ENCODE results near the gene GTF2H1.

Gene GTF2H1
- total RNA-seq, result 25.0 to 48.2 (median 34.7) reads per million in 4 donors

DNA sequence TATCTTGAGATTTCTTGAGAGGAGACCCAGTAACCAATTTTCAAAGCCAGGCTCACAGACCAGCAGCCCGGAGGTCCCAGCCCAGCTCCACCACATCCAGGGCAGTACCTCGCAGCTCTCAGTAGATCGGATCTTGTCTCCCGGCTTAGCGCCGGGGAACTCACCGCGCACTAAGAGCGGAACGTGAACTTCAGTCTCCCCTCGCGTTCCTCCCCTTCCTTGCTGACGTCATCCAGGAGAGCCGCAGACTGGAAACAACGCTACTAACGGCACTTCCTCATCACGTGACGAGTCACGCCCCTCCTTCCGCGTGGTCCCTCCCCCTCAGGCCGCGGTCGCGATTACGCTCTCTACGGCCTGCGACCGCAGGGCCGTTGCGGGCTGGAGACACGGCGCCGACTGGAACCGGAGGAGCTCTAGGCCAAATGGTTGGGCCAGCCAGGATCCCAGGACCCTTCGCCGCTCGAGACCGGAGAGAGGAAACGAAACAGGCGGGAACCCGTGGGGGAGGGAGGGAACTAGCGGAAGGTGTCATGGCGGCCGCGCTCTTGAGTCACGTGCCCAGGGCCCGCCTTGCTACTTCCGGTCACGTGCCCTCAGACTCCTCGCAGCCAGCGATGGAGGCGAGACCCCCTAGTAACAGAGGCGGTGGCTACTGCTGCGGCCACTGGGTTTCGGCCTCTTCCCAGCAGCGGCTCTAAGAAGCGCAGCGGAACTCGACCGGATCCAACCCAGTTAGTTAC is at the start of gene GTF2H1, which contains the start of gene HPS5:
GTF2H1 (plus strand) TSS at position 599 of the 743 bp plus-strand sequence. CDS start 10,508 bp downstream, outside the sequence.
HPS5 (minus strand) TSS at position 172 of the 743 bp plus-strand sequence. CDS start 4,282 bp downstream, outside the sequence.
- peak; percentile 90 to 99 (median 95) for DNase-seq

DNA sequence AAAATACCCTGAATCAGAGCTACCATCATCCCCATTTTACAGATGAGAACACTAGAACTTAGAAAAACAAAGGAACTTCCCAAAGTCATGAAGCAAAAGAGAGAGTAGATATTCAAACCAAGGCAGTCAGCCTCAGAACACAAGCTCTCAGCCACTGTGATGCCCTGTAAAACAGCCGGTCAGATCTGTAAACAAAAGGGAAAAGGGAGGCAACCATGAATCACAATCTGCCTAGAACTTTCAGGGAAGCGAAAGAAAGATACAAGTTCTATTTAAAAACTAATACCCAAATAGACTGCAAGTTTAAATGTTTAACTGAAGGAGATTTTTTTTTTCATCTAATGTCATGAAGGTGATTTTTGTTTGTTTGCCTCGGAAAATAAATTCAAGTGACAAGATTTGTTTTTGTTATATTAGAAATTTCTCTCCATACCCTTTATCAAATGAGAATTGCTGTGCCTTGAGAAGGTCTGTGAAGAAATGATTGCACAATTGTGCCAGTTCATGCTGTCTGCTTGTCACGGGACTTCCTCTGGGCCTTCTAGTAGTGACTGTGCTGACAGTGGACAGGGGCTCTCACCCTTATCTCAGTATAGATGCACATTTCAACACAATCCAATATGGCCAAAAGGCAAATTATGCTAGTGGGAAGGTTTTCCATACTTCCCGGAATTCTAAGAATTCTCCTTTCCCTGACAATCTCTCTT is 44.6 kb upstream of the GTF2H1 start:
- no peak for DNase-seq

DNA sequence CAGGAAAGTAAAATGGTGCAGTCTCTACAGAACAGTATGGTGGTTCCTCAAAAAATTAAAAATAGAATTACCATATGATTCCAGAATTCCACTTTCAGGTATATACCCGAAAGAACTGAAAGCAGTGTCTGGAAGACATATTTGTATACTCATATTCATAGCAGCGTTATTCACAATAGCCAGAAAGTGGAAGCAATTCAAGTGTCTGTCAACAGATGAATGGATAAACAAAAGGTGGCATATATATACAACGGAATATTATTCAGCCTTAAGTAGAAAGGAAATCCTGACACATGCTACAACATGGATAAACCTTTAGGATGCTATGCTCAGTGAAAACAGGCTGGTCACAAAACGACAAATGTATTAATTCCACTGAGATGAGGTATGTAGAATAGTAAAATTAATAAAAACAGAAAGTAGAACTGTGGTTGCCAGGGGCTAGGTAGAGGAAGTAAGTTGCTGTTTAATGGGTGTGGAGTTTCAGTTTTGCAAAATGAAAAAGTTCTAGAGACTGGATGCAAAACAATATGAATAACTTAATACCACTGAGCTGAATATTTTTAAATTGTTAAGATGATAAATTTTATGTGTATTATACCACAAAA is 41.8 kb upstream of the GTF2H1 start:
- peak in 1 of 5 donors; percentile 53 for DNase-seq

DNA sequence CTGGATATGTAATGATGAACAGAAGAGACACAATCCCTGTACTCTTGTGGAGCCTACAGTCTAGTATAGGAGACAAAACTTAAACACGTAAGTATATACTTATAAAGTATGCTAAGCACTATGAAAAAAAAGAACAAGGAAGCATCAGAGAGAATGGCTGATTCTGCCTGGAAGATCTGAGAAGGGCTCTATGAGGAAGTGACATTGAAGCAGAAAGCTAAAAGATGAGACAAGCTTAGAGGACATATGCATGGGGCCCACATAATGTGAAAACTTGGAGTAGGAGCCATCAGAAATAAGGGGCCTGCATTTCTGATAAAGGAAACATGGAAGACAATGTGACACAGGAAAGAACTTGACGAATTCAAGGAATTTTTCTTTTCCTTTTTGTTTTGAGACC is 39.7 kb upstream of the GTF2H1 start:
- DNase-seq, result no peak

DNA sequence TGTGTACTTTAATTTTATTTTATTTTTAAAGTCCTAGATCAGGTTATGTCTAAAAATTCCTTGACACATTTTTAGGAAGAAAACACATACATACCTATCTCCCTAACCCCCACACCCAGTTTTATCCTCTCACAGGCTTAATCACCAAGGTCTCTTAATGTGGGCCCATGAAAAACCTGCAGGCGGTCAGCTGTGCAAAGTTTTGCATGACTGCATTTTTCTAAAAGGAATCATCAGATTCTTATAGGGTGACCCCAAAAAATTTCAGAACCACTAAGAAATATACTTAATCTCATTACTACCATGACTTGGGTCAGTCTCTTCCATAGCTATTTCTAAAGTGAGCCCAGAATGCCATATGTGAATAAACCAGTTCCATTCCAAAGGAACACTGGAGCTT is 36.5 kb upstream of the GTF2H1 start:
- DNase-seq, result no peak

DNA sequence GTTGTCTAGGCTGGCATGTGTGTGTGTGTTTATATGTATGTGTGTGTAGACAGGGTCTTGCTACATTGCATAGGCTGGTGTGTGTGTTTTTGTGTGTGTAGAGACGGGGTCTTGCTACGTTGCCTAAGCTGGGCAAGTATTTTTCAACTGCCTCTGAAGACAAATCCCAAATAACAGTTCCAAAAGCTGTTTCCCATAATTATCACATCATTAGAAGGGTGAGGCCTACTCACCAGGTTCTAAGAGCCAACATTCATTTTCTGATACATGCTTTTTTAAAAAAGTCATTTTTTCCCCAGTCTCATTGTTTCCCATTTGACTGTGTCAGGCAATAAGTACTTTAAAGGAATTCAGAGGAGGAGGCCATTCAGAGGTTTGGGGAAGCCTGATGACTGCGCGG is 33.5 kb upstream of the GTF2H1 start:
- DNase-seq, result no peak

- DNase-seq, result peak in 1 of 5 donors; percentile 57
These were observed 27.5 kb upstream of the GTF2H1 start for GRCh38 chr11:18294862-18295261.

- DNase-seq, result no peak
These were observed 27.1 kb upstream of the GTF2H1 start for GRCh38 chr11:18295316-18295715.

- no peak for DNase-seq
These were observed 22.6 kb upstream of the GTF2H1 start for GRCh38 chr11:18299721-18300120.

- DNase-seq, result no peak
These were observed 17.6 kb upstream of the GTF2H1 start for GRCh38 chr11:18304745-18305144.

DNA sequence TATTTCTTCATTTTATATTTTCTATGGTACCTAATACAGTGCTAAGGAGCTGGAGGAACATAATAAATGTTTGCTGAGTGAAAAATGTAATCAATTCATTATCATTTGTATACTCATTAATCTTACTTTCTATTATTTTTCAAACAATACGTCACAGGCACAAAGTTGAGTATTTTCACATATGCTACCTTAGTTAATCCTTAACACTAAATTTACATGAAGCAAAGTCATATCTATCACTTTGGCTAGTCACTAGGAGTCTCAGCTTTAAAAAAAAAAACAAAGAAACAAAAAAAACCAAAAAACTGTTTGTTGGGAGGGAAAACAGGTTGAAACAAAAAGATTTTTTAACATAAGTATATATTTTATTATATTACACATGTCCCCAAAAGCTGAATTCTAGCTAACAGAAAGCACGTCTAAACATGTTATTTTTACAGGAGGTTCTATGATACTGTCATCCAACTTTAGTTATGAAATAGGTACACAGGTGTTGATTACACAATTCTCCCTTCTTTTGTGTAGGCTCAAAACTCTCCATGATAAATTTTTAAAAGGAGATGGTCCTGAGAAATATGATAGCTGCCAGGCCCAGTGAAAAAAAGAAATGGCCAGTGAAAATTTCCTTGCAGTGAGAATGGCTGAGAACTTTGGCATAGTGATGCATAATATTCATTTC is 14.8 kb upstream of the GTF2H1 start:
- no peak for DNase-seq

DNA sequence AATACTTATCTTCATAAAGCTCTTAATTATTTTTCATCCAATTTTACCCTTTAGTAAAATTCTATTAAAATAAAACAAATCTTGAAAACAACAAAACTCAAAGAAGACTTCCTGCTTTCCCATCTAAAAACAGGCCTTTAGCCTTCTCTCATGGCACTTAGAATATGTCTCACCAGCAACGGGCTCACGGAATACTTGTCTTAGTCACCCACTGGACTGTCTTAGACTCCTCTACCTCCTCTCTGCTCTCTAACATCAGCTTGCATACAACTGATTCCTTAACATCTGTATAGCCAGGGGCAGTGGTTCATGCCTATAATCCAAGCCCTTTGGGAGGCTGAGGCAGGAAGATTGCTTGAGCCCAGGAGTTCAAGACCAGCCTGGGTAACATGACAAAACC is 14.1 kb upstream of the GTF2H1 start:
- DNase-seq, result no peak

DNA sequence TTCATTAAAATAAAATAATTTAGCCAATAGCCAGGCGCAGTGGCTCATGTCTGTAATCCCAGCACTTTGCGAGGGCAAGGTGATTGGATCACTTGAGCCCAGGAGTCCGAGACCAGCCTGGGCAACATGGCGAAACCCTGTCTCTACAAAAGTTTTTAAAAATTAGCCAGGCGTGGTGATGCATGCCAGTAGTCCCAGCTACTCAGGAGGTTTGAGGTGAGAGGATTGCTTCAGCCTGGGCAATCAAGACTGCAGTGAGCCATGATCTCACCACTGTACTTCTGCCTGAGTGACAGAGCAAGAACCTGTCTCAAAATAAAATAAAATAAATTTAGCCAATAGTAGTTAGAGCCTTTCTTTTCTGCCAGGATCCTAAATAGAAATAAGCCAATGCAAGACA is 12.7 kb upstream of the GTF2H1 start:
- no peak for DNase-seq

DNA sequence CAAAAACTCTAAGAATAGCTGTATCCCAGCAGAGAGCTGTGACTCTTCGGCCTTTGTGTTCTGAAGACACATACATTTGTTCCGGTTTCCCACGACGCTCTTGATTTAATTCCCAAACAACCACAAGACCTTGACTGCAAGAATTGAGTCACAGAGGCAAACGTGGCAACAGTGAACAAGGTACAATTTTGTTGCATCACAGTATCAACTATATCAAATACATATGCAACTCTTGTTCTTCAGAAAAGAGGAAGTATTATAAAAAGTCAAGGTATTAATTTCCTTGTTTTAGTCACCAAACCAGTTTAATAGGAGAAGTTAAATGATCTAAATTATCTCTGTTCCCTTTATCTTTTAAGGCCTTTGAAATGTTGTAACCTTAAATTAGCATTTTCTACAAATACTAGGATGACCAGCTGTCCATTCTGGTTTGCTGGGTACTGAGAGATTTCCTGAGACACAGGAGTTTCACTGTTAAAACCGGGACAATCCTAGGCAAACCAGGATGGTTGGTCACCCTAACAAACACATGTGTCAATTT is 11.5 kb upstream of the GTF2H1 start:
- DNase-seq, result no peak

GRCh38 chr11:18312012-18312411 is 10.4 kb upstream of the GTF2H1 start:
- DNase-seq, result no peak

DNA sequence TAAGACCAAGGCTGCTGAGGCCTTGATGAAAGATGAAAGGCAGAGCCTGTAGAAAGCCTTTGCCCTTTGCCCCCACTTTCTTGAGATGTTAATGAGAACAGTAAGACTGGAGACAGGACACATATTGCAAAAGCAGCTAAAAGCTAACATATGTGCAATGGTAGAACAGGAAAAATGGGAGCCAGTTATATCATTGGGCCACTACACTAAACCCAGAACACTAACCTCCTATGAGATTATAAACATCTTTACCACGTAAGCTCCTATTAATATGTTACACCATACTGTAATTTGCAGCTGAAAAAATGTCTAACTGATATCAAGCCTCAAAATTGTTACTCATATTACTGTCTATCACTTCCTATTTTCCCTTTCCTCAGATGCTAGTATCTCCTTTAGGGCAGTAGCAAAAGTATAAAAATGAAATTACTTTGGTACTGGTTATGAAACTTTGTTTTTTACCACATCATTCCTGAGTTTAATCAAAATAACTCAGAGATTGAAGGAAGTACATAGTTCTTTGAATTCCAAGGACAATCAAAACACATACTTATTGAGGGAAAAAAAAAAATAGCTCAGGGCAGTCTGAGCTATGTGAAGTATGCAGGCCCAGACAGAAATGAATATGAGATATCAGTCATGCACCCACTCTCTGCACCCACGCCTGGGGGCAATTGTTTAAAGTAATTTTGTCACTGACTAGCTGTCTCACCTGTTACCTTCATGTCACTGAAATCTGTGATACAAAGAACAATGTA is 9.5 kb upstream of the GTF2H1 start:
- no peak for DNase-seq

DNA sequence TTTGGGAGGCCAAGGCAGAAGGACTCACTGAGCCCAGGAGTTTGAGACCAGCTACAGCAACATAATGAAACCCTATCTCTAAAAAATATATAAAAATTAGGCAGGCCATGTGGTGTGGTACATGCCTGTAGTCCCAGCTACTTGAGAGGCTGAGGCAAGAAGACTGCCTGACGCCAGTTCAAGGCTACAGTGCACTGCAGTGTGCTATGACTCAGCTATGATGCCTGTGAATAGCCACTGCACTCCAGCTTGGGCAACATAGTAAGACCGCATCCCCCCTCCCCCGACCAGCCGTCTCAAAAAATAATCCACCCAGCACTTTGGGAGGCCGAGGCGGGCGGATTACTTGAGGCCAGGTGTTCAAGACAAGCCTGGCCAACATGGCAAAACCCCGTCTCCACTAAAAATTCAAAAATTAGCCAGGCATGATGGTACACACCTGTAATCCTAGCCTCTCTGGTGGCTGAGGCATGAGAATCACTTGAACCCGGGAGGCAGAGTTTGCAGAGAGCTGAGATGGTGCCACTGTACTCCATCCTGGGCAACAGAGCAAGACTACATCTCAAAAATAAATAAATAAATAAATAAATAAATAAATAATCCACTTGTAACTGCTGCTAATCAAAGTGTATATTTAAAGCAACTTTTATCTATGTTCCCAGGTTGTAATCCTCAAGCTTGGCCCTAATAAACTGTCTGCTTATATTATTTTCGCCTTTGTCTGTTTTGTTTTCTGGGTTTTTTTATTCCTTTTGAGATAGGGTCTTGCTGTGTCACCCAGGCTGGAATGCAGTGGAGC is 8.2 kb upstream of the GTF2H1 start:
- no peak for DNase-seq

DNA sequence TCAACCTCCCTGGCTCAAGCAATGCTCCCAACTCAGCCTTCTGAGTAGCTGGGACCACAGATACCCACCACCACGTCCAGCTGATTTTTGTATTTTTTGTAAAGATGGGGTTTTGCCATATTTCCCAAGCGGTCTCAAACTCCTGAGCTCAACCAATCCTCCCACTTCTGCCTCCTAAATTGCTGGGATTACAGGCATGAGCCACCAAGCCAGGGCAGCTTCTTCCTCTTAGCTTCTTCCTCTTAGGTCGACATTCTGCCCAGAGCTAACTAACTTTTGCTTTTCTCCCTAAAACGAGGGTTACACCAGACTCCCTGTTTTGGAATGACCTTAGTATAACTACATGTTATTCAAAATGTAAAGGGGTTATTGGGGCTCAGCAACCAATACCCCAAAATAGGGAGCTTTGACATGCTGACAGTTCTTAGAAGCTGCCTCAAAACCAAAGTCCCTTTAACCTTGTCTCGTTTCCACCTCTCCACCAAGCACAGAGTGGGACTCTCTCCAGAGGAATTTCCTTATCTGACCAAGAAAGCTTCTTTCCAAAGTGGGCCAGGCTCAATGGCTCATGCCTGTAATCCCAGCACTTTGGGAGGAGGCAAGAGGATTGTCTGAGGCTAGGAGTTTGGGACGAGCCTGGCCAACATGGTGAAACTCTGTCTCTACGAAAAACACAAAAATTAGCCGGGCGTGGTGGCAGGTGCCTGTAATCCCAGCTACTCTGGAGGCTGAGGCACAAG is 7.4 kb upstream of the GTF2H1 start:
- DNase-seq, result no peak

DNA sequence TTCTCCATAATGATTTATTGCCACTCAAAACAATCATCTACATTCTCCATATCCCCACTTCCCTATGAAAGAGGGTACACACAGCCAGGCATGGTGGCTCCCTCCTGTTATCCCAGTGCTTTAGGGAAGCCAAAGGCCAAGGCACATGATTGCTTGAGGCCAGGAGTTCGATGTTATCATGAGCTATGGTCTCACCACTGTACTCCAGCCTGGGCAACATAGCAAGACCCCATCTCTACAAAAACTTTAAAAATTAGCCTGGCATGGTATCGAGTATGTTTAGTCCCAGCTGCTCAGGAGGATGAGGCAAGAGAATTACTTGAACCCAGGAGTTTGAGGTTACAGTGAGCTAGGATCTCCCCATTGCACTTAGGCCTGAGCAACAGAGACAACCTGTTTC is 6.5 kb upstream of the GTF2H1 start:
- DNase-seq, result no peak

- no peak for DNase-seq
These were observed 4.8 kb upstream of the GTF2H1 start for GRCh38 chr11:18317551-18317950.

All from T-helper 1 cell (primary cell).